GM23248 (cell line): ENCODE results near the gene BIRC7.

Experiments used
- EZH2 ChIP-seq: fragments of 200-600 bp; sonication (generic); IDR thresholded peaks from 2 replicates; pipeline ENCODE4 v1.6.1; 2018; ENCODE audit warnings: antibody characterized with exemption, mild to moderate bottlenecking; ENCODE audit not compliant: insufficient read depth, poor library complexity, severe bottlenecking
- EZH2phosphoT487 ChIP-seq: fragments of 200-600 bp; sonication (generic); IDR thresholded peaks from 2 replicates; pipeline ENCODE4 v1.6.1; 2018; ENCODE audit warnings: antibody characterized with exemption, moderate library complexity, mild to moderate bottlenecking, low read depth; ENCODE audit not compliant: insufficient read depth

GRCh38 chr20:63186084-63186483 lies 49.6 kb upstream of the BIRC7 start:
- TF ChIP-seq EZH2phosphoT487 (no peak), EZH2 (no peak)
